ENCODE data around the gene ASPSCR1. TPM values are rescaled to one million over a fixed set of nuclear protein-coding genes. Genes with fewer than 3 reads are reported as not detected.

ASPSCR1 gene
- total and polyA plus RNA-seq, 8 donors: 11.7 to 143 (median 55.6) TPM

DNA sequence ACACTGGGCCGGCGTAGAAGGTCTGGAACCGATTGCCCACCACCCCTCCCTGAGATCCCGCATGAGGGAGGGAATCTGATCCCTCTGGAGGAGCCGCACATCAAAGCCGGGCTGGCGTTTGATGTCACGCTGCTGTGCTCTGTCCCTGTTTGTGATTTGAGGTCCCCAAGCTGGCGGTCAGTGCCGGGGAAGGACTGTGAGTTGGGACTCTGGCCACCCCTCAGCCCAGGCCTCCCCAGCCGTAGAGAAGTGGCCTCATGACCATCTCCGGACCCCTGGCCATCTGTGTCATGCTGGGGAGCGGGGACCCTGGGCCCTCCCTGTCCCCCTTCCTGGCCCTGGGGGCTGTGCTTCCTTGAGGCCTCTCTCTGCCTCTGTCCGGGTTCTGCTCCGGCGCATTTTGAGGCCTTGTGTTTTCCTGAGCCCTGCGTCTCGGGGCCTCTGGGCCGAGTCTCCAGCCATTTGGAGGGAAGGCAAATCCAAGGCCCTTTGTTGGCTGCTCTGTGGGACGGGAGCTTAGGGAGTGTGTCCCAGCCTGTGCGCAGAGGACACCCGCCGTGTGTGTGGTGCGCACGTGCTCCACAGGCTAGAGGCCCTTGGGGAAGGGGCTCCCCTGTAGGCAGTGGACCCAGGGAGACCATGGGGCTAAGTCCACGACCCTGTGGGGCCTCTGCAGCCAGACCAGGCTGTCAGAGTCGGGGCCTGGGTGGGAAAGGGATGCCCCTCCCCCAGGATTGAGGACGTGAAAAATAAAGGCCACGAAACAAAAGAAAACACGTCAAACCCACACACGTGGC is 15.1 kb downstream of the ASPSCR1 start:
- Histone ChIP-seq H3K27ac (peak overlapping the region; percentile 61 to 77 (median 76)), H3K27me3 (no peaks in the 10 kb centered on the region), H3K4me1 (peaks cover 20 to 53% (median 51%) of the 10 kb centered on the region in 4 donors), H3K36me3 (peaks cover 0 to 57% (median 32%) of the 10 kb centered on the region in 4 donors), H3K4me3 (peak overlapping the region in 3 of 4 donors; percentile 17 to 28 (median 22)), H3K9me3 (no peaks in the 10 kb centered on the region)
- intact Hi-C loops (cut with DNase I; ENCODE audit: low total_unique reads): no loop called here
- no peak for DNase-seq
- 61 to 73% (median 65%) methylated on average over 18 to 31 of the region's 31 CpGs for WGBS, 5 donors
- no peak for TF ChIP-seq POLR2AphosphoS5 (IDR thresholded peaks at IDR 0.05)
- no peak for TF ChIP-seq EP300 (IDR thresholded peaks at IDR 0.05)
- TF ChIP-seq, protein P1, sequence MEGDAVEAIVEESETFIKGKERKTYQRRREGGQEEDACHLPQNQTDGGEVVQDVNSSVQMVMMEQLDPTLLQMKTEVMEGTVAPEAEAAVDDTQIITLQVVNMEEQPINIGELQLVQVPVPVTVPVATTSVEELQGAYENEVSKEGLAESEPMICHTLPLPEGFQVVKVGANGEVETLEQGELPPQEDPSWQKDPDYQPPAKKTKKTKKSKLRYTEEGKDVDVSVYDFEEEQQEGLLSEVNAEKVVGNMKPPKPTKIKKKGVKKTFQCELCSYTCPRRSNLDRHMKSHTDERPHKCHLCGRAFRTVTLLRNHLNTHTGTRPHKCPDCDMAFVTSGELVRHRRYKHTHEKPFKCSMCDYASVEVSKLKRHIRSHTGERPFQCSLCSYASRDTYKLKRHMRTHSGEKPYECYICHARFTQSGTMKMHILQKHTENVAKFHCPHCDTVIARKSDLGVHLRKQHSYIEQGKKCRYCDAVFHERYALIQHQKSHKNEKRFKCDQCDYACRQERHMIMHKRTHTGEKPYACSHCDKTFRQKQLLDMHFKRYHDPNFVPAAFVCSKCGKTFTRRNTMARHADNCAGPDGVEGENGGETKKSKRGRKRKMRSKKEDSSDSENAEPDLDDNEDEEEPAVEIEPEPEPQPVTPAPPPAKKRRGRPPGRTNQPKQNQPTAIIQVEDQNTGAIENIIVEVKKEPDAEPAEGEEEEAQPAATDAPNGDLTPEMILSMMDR (IDR thresholded peaks at IDR 0.05): no peak
- no peak for TF ChIP-seq POLR2A (IDR thresholded peaks at IDR 0.05)

DNA sequence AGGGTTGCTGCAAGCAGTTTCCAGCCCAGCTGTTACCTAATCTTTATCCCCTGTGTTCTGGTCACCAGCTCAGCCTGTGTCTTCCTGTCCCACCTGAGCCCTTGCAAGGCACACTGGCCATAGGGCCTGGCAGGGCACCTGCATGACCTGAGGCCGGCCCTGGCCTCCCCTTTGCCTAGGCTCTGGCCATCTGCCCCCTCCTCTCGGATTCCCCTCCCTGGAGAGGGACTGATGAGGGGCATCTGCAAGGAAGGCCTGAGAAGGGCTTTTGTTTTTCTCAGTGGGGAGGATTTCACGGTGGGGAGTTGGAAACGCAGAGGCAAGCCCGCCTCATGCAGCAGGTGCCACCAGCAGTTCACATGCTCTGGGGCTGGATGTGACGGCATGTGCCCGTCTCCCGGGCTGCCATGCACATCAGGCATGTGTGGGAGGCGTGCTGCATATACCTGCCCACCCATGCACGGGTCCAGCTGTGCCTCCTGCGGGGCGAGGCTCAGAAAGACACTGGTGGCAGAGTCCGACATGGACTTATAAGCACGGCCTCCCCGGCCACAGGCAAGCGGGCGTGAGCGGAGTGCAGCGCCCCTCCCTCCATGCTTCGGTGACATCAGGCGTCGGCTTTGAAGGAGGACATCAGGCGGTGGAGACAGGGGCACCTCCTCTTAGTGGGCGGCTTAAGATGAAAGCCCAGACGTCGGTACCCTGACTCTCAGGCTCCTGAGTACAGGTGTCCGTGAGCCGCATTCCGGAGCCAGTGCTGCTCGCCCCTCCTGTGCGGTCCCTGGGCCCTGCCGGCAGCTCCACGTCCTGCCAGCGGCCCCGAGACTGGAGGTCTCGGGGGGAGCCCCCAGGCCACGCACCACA is 16.5 kb downstream of the ASPSCR1 start:
- Histone ChIP-seq H3K4me1 (peaks cover 20 to 53% (median 51%) of the 10 kb centered on the region in 4 donors), H3K36me3 (peaks cover 0 to 52% (median 25%) of the 10 kb centered on the region in 4 donors), H3K27ac (peak overlapping the region in 2 of 5 donors; percentile 16 to 59), H3K27me3 (no peaks in the 10 kb centered on the region), H3K9me3 (no peaks in the 10 kb centered on the region), H3K4me3 (peak overlapping the region in 1 of 4 donors; percentile 3)
- TF ChIP-seq, protein P1 (IDR thresholded peaks at IDR 0.05): no peak
- no peak for TF ChIP-seq POLR2A (IDR thresholded peaks at IDR 0.05)
- TF ChIP-seq POLR2AphosphoS5 (IDR thresholded peaks at IDR 0.05): no peak
- 91 to 94% (median 92%) methylated on average over 24 to 37 of the region's 37 CpGs for WGBS, 5 donors
- no peak for DNase-seq
- intact Hi-C loops (cut with DNase I; ENCODE audit: low total_unique reads): no loop called here

DNA sequence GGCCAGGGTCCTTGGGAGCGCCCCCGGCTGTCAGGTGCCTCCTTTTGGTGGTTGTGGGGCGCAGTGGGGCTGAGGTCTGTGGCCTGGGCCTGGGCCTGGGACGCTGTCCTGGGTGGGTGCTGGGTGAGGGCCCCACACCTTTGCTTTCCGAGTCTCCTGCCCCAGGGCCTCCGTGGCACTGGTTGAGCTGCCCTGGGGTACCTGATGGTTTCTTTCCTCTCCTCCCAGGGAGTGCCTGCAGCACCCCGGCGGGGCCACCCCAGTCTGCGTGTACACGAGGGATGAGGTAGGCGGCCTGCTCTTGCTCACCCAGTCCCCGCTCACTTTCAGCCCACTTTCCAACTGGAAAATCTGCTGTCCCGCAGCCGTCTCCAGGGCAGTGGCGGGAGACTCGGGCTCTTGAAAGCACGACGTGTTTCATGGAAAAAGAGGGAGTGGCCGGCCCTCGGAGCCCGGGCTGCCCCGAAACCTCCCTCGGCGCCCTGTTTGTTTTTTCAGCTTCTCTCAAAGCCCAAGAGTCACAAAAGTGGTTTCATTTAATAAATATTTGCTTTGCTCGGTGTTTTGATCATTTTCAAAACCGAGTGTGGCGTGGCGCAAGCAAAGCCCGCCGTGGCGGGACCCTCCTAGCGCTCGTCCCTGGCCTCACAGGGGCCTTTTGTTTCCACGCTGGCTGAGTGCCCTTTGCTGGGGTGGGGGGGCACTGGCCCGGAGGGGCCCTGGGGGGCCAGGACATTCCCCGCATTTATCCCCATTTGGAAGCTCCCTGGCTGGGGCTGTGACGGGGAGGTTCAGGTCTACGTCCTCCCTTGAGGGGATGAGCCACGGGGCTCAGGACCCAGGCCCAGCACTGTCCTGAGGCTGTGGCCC is 17.4 kb downstream of the ASPSCR1 start:
- intact Hi-C loops (cut with DNase I; ENCODE audit: low total_unique reads): no loop called here
- DNase-seq: peak; percentile 69 to 72
- peak overlapping the region in 3 of 5 donors; percentile 7 to 59 (median 16) for H3K27ac ChIP-seq
- TF ChIP-seq, protein P1 (IDR thresholded peaks at IDR 0.05): no peak
- no peak for TF ChIP-seq POLR2A (IDR thresholded peaks at IDR 0.05)
- TF ChIP-seq EP300 (IDR thresholded peaks at IDR 0.05): no peak
- TF ChIP-seq POLR2AphosphoS5 (IDR thresholded peaks at IDR 0.05): no peak
- H3K4me1 ChIP-seq: peaks cover 20 to 53% (median 53%) of the 10 kb centered on the region in 4 donors
- no peaks in the 10 kb centered on the region for H3K9me3 ChIP-seq
- H3K4me3 ChIP-seq: peak overlapping the region in 1 of 4 donors; percentile 3
- H3K27me3 ChIP-seq: no peaks in the 10 kb centered on the region
- WGBS, 5 donors: 40 to 69% (median 52%) methylated on average over 26 to 39 of the region's 39 CpGs
- H3K36me3 ChIP-seq: peaks cover 0 to 51% (median 21%) of the 10 kb centered on the region in 4 donors

Measured in stomach (tissue), 9 donors.